ENCODE measurements around the gene ASH1L.
"Not testable (repeated sequence)": the region's sequence is repeated elsewhere in the genome, so short reads cannot be mapped to it uniquely, and the experiment has no call there.

Gene ASH1L

DNA sequence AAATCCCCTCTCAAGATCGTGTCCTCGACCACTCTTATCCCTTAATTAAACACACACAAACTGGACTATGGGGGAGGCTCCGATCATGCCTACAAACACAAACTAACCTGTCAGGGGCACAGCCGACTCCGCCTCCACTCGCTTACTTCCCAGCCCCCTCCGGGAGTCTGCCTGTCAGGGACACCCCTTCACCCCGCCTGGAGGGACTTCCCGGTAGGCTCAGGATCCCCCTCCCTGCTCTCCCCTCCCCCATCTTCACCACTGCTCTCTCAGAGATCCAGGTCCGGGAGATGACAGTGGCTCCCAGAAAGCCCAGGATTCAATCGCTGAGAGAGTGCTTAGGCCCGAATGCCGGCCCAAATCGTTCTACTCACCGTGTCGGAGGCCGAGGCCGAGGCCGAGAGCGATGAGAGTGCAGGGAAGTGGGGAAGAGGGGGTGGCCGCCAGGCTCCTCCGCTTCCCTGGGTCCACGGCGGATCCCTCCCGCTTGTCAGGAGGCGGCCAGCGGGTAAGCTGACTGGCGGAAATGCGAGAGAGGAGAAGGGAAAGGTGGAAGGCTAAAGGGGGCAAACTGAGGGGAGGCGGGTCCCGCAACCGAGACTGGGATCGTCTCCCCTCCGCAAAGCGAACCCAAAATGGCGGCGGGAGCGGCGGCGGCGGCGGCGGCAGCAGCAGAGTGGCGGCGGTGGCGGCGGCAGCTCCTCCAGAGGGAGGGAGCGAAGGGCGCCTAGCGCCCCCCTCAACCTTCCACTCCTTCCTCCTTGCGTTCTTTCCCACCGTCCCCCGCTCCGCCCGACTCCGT is 623 bp downstream of the ASH1L start:
- DNase-seq = peak; percentile 43 to 67

- no peak for DNase-seq
Observed at GRCh38 chr1:155555915-155556314, 6.7 kb downstream of the ASH1L start.

GRCh38 chr1:155553349-155553748 is 9.3 kb downstream of the ASH1L start:
- DNase-seq = no peak

DNA sequence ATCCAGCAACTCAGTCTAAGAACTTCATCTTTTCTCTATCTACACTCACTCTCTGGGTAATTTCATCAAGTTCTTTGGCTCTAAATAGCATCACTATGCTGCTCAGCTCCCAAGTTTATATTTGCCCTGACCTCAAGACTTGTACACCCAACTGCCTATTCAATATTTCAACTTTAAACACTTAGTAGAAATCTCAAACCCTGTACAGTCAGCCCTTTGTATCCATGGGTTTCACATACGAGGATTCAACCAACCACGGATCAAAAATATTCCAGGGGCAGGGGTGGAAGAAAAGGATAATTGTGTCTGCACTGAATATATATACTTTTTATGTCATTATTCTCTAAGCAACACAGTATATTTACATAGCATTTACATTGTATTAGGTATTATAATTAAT is 13.9 kb downstream of the ASH1L start:
- DNase-seq = no peak

DNA sequence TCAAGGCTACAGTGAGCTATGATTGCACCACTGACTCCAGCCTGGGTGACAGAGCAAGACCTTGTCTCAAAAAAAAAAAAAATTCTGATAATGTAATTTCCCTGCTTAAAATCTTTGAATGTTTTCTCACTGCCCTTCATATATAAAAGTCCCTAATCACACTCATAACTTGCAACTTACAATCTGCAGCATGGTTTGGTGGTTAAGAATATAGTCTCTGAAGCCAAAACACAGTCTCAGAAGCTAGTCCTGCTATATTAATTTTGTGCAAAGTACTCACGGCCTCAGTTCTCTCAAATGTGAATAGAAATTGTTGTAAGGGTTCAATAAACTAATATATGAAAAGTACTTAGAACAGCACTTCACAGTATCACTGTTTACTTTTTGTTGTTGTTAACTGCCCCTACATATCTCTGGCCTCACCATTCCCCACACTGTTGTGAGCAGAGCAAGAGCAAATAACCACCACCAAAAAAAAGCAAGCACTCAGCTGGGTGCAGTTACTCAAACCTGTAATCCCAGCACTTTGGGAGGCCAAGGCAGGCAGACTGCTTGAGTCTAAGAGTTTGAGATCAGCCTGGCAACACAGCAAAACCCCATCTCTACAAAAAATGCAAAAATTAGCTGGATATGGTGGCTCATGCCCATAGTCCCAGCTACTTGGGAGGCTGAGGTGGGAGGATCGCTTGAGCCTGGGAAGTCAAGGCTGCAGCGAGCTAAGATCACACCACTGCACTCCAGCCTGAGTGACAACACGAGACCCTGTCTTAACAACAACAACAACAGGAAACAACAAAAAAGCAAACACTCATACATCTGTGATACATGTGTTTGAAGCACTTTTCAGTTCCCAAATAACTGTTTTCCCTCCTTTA is 22.4 kb downstream of the ASH1L start:
- no peak for DNase-seq

DNA sequence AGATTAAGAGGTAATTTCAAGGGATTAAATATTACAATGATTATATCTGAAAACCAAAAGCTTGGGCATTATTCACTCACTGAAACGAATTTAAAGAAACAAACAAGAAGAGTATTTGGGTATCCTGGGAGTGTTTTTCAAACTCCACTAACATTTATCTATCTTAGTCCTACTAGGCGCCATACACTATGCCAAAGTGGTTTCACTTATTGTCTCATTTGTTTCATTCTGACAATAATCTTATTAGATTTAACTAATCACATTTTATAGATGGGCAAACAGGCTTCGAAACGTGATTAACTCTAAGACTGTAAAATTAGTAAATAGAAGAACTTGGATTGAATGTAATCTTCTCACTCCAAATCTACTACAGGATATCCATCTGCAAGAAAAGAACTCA is 25.4 kb downstream of the ASH1L start:
- DNase-seq = no peak

GRCh38 chr1:155531624-155532023 is 31.0 kb downstream of the ASH1L start:
- no peak for DNase-seq

GRCh38 chr1:155529929-155530328 is 32.7 kb downstream of the ASH1L start:
- no peak for DNase-seq

DNA sequence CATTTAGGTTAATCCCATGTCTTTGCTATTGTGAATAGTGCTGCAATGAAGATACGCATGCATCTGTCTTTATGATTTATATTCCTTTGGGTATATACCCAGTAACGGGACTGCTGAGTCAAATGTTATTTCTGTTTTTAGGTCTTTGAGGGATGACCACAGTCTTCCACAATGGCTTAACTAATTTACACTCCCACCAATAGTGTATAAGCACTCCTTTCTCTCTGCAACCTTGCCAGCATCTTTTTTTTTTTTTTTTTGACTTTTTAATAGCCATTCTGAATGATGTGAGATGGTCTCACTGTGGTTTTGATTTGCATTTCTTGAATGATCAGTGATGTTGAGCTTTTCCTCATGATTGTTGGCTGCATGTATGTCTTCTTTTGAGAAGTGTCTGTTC is 33.5 kb downstream of the ASH1L start:
- DNase-seq = no peak

DNA sequence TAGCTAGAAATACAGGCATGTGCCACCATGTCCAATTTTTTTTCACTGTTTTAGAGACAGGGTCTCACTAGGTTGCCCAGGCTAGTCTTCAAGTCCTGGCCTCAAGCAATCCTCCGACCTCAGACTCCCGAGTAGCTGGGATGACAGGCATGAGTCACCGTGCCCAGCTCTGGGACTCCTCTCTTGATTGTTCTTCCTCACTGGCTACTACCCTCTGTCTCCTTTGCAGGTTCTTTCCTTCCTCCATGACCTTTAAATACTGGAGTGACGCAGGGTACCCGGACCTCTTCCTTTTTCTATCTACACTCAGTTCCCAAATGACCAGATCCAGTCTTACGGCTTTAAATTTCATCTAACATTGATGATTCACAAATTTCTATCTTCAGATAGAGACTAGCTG is 34.9 kb downstream of the ASH1L start:
- no peak for DNase-seq

GRCh38 chr1:155526356-155526755 is 36.2 kb downstream of the ASH1L start:
- DNase-seq = no peak

GRCh38 chr1:155522069-155522468 is 40.5 kb downstream of the ASH1L start:
- DNase-seq = no peak

DNA sequence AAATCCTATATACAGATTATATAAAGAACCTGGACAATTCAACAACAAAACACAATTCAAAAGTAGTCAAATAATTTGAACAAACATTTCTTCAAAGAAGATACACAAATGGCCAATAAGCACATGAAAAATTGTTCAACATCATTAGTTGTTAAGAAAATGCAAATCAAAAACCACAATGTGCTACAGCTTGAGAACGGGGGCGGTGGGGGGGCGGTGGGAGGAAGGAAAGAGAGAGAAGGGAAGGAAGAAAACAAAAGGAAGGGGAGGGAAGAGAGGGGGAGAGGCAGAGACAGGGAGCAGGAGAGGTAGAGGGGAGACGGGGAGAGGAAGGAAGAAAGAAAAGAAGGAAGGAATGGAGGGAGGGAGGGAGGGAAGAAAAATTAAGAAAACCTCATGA is 44.1 kb downstream of the ASH1L start:
- DNase-seq = no peak

GRCh38 chr1:155514582-155515187 is 47.9 kb downstream of the ASH1L start:
- DNase-seq = no peak

GRCh38 chr1:155513300-155513916 is 49.2 kb downstream of the ASH1L start:
- DNase-seq = no peak

DNA sequence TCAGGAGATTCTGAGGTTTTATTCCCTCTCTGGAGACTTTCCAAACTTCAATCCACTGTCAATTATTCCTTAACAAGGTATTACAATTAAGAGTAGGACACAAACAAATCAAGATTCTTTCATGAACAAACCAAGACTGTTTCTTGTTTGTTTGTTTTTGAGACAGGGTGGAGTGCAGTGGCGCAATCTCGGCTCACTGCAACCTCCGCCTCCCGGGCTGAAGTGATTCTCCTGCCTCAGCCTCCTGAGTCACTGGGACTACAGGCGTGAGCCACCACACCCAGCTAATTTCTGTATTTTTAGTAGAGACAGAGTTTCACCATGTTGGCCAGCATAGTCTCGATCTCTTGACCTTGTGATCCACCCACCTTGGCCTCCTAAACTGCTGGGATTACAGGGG is 51.2 kb downstream of the ASH1L start:
- not testable (repeated sequence) for DNase-seq

DNA sequence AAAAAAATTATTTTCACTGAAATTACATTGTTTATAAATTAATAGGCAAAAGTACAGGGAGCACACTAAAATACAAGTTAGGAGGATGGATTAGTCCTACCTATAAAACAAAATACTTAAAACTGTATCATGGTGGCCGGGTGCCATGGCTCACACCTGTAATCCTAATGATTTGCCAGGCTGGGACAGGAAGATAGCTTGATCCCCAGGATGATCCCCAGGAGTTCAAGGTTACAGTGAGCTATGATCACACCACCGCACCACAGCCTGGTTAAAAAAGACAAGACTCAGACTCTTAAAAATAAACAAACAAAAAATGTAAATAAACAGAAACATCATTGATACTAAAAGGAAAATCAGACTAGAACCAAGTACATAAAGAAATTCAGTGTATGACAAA is 53.5 kb downstream of the ASH1L start:
- DNase-seq = no peak

DNA sequence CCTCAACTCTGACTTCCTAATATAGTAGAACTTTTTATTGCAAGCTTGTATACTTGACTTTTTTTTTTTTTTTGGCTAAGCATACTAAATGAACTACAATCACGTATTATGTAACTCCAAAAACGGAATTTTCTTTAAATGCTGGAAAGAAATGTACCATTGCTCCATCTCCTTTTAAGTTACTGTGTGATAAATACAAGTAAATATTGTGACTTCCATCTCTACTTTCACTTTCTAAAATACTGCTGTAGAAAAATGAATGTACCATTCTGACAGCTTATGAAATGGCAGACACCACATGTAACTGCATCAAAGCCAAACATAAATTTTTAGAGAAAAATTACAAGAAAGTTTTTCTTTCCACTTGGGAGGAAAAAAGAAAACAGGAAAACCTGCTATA is 54.7 kb downstream of the ASH1L start:
- DNase-seq = no peak

DNA sequence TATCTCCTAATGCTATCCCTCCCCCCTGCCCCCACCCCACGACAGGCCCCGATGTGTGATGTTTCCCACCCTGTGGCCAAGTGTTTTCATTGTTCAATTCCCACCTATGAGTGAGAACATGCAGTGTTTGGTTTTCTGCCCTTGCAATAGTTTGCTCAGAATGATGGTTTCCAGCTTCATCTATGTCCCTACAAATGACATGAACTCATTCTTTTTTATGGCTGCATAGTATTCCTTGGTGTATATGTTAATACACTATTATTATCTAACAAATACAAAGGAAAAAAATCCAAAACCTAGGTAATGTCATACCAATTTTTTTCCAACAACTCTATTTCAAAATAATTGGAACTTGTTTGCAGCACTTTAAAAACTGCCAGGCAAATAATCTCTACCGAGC is 56.6 kb downstream of the ASH1L start:
- not testable (repeated sequence) for DNase-seq

DNA sequence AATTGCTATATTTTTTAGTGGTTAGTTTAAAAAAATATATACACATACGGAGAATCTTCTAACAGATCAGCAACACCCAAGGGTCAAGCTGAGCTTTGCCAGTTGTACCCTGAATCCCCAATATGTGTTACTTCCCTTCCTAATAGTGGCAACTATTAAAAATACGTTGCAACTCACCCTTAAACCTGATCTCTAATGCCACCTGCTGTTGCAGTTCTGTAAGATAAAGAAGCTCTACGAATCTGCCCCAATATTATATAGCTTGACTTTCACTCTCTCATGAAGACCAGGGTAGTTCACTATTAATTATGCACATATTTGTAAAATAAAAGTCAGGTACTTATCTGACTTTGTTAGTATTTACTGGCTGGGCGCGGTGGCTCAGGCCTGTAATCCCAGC is 58.4 kb downstream of the ASH1L start:
- DNase-seq = no peak

DNA sequence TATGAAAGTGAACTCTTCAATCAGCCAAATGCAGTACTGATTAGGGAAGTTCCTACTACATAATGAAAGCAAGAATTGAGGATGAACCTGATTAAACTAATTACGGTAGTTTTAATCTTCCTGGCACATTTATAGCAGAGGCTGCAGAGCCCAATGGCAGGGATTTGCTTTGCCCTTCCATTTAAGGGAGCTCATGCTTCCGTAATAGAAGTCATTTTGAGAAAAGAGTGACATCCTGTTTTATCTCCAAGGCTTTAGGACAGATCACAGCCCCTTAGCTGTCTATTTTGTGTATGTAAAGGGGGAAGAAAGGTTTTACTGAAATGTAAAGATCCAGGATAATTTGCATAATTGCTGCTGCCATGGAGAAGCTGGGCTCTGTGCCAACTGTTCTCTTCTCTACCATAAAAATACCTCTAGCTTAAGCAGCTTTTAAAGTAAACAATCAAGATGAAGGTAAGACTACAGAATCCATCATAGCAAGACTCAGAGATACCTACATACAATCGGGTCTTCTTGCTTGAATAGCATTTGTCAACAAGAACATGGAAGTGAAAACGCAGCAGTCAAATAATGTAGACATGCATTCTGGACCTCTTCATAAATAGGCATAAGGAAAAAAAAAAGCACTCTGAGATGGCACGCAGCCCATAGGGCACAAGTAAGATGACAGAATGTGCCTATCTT is 62.5 kb downstream of the ASH1L start:
- peak in 1 of 2 donors; percentile 35 for DNase-seq

- DNase-seq = no peak
Observed at GRCh38 chr1:155499263-155499662, 63.3 kb downstream of the ASH1L start.

- DNase-seq = not testable (repeated sequence)
Observed at GRCh38 chr1:155493595-155493994, 69.0 kb downstream of the ASH1L start.
